Measurements from ENCODE around the gene DPP9. TPM values are rescaled to one million over a fixed set of nuclear protein-coding genes. Genes with fewer than 3 reads are reported as not detected.

DPP9 gene
- total and polyA plus RNA-seq, 2 of the 13 experiments (the other 11 are each of a cell fraction or from before 2014, with no cell fraction given) = 8.4 to 25.8 TPM

GRCh38 chr19:4715529-4716221 is 8.0 kb downstream of the DPP9 start (continued):
- TF ChIP-seq SKI (IDR thresholded peaks at IDR 0.05; ENCODE audit: partially characterized antibody) (peak; percentile 89), ZBTB25 (CRISPR knock-in tag; IDR thresholded peaks at IDR 0.05) (peak; percentile 42; the same call in 1 of the 2 replicates), HNRNPL (IDR thresholded peaks at IDR 0.05; ENCODE audit: low read depth, low read length) (peak; percentile 97), ZNF567 (CRISPR knock-in tag; IDR thresholded peaks at IDR 0.05; ENCODE audit: borderline replicate concordance) (no peak), HIC2 (CRISPR knock-in tag; IDR thresholded peaks at IDR 0.05; ENCODE audit: low read depth) (peak; percentile 95), ESRRA (CRISPR knock-in tag; IDR thresholded peaks at IDR 0.05; ENCODE audit: low read depth) (peak; percentile 52; the same call in 1 of the 2 replicates), ZNF260 (CRISPR knock-in tag; IDR thresholded peaks at IDR 0.05; ENCODE audit: borderline replicate concordance, low read depth) (no peak), ATF6 (CRISPR knock-in tag; conservative IDR thresholded peaks at IDR 0.05) (no peak), HNF1A (IDR thresholded peaks at IDR 0.05; ENCODE audit: low read depth) (peak; percentile 56; the same call in 1 of the 2 replicates), HNF1A (CRISPR knock-in tag; IDR thresholded peaks at IDR 0.05; ENCODE audit: borderline replicate concordance) (peak; percentile 28; the same call in 1 of the 2 replicates), CREM (IDR thresholded peaks at IDR 0.05) (peak; percentile 75; the same call in 1 of the 2 replicates), CREM (CRISPR knock-in tag; IDR thresholded peaks at IDR 0.05) (no peak), ZNF83 (CRISPR knock-in tag; IDR thresholded peaks at IDR 0.05; ENCODE audit: borderline replicate concordance) (0 out of 2 replicates have a peak, but pooled peaks have one; percentile 39), ZBTB38 (CRISPR knock-in tag; IDR thresholded peaks at IDR 0.05) (0 out of 2 replicates have a peak, but pooled peaks have one; percentile 57), HOXD1 (CRISPR knock-in tag; IDR thresholded peaks at IDR 0.05) (0 out of 2 replicates have a peak, but pooled peaks have one; percentile 50), ZNF414 (CRISPR knock-in tag; IDR thresholded peaks at IDR 0.05) (peak; percentile 39; the same call in 1 of the 2 replicates)
